HEK293T (cell line): ENCODE measurements around the gene LUZP2.

ENCODE experiments used
- CTCF ChIA-PET: fragments of 350-600 bp; formaldehyde crosslinking; extraction: SDS; loops from one replicate; lab custom pipeline; 2021; ENCODE audit warnings: antibody characterized with exemption, inconsistent platforms; lab: Yijun Ruan, JAX
- POLR2A ChIA-PET: fragments of 350-600 bp; formaldehyde crosslinking; extraction: SDS; loops from one replicate; lab custom pipeline; 2020; ENCODE audit warnings: antibody characterized with exemption, inconsistent platforms; lab: Yijun Ruan, JAX
- DNase-seq: peaks from one replicate; pipeline ENCODE4 v3.0.0; 2012; ENCODE audit warnings: mixed read lengths; ENCODE audit errors: extremely low spot score
- ARNT ChIP-seq: fragments of 450-650 bp; IDR thresholded peaks from 2 replicates; pipeline ENCODE4 v1.6.1; 2017; ENCODE audit warnings: mild to moderate bottlenecking
- BHLHE40 ChIP-seq: fragments of 450-650 bp; IDR thresholded peaks from 2 replicates; pipeline ENCODE4 v1.6.1; 2016; ENCODE audit warnings: mild to moderate bottlenecking, moderate library complexity, borderline replicate concordance
- CTBP1 ChIP-seq: fragments of 450-650 bp; IDR thresholded peaks from 2 replicates; pipeline ENCODE4 v1.6.1; 2016; ENCODE audit warnings: borderline replicate concordance
- ELF4 ChIP-seq: fragments of 450-650 bp; IDR thresholded peaks from 2 replicates; pipeline ENCODE4 v1.6.1; 2017; ENCODE audit warnings: antibody characterized with exemption
- FOXA1 ChIP-seq: fragments of 450-650 bp; IDR thresholded peaks from 2 replicates; pipeline ENCODE4 v1.6.1; 2016; ENCODE audit warnings: mild to moderate bottlenecking
- FOXK2 ChIP-seq: fragments of 450-650 bp; IDR thresholded peaks from 2 replicates; pipeline ENCODE4 v1.6.1; 2016; ENCODE audit warnings: mild to moderate bottlenecking
- FOXM1 ChIP-seq: fragments of 450-650 bp; IDR thresholded peaks from 2 replicates; pipeline ENCODE4 v1.6.1; 2017; ENCODE audit warnings: mild to moderate bottlenecking, borderline replicate concordance
- HDGF ChIP-seq: fragments of 450-650 bp; IDR thresholded peaks from 2 replicates; pipeline ENCODE4 v1.6.1; 2017; ENCODE audit warnings: antibody characterized with exemption, borderline replicate concordance
- L3MBTL2 ChIP-seq: fragments of 450-650 bp; conservative IDR thresholded peaks from 2 replicates; pipeline ENCODE4 v1.6.1; 2016; ENCODE audit warnings: mild to moderate bottlenecking
- LEF1 ChIP-seq: fragments of 450-650 bp; IDR thresholded peaks from 2 replicates; pipeline ENCODE4 v1.6.1; 2017; ENCODE audit warnings: mild to moderate bottlenecking, borderline replicate concordance
- NFRKB ChIP-seq: fragments of 450-650 bp; IDR thresholded peaks from 2 replicates; pipeline ENCODE4 v1.6.1; 2016; ENCODE audit warnings: mild to moderate bottlenecking, moderate library complexity
- PKNOX1 ChIP-seq: fragments of 450-650 bp; IDR thresholded peaks from 2 replicates; pipeline ENCODE4 v1.6.1; 2016
- SP1 ChIP-seq: fragments of 450-650 bp; IDR thresholded peaks from 2 replicates; pipeline ENCODE4 v1.6.1; 2017
- SUZ12 ChIP-seq: fragments of 450-650 bp; IDR thresholded peaks from 2 replicates; pipeline ENCODE4 v1.6.1; 2016; ENCODE audit warnings: mild to moderate bottlenecking
- TARDBP ChIP-seq: fragments of 450-650 bp; IDR thresholded peaks from 2 replicates; pipeline ENCODE4 v1.6.1; 2016
- ZNF384 ChIP-seq: fragments of 450-650 bp; IDR thresholded peaks from 2 replicates; pipeline ENCODE4 v1.6.1; 2016

The LUZP2 gene

DNA sequence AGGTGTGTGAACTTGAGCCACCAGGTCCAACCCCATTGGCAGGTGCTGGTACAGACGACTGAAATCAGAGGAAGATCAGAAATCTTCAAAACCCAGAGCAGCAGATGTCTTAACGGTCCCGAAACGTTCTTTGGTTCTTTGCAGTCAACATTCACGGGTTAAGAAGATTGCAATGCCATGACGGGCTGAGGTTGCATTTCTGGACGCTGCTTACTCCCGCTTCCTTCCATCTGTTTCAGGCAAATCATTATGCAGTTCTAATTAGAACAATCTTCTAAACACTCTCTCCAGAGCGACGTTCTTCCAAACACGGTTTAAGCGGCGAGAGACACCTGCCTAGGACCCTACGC lies 492 bp upstream of the LUZP2 start:
- ChIA-PET CTCF (no interaction called here), POLR2A (no interaction called here)
- TF ChIP-seq FOXM1 (no peak), ARNT (no peak), BHLHE40 (no peak), L3MBTL2 (no peak), SUZ12 (no peak), PKNOX1 (no peak), CTBP1 (no peak), NFRKB (no peak), TARDBP (no peak)
- DNase-seq, result peak; percentile 3

GRCh38 chr11:24497831-24498230 lies 978 bp downstream of the LUZP2 start:
- TF ChIP-seq FOXK2, result no peak
- no peak for TF ChIP-seq ZNF384
- TF ChIP-seq PKNOX1, result no peak
- TF ChIP-seq L3MBTL2, result no peak
- no peak for TF ChIP-seq LEF1
- TF ChIP-seq ARNT, result no peak
- TF ChIP-seq SUZ12, result no peak
- no peak for TF ChIP-seq FOXA1
- no peak for TF ChIP-seq BHLHE40
- ChIA-PET POLR2A (interaction anchor here (1.0 kb wide), 1 partner anchor 1477 kb away, joined by 3 read pairs; no protein-coding TSS in a partner anchor), CTCF (no interaction called here)
- no peak for DNase-seq

DNA sequence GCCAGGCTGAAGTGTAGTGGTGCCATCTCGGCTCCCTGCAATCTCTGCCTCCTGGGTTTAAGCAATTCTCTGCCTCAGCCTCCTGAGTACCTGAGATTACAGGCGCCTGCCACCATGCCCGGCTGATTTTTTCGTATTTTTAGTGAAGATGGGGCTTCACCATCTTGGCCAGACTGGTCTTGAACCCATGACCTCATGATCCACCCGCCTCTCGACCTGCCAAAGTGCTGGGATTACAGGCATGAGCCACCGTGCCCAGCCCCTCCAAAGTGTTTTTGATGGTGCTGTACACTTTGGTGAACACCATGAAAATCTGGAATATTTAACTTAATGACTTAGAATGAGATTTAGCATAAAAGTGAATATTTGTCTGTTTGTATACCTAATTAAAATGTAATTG lies 5.6 kb downstream of the LUZP2 start:
- CTCF ChIA-PET, result no interaction called here
- no peak for TF ChIP-seq NFRKB
- no peak for TF ChIP-seq SUZ12
- no peak for TF ChIP-seq FOXM1
- no peak for TF ChIP-seq ARNT
- no peak for TF ChIP-seq HDGF
- no peak for TF ChIP-seq ZNF384
- no peak for TF ChIP-seq PKNOX1
- no peak for TF ChIP-seq CTBP1
- no peak for TF ChIP-seq LEF1
- TF ChIP-seq TARDBP, result no peak
- TF ChIP-seq ELF4, result no peak
- no peak for TF ChIP-seq L3MBTL2
- TF ChIP-seq FOXK2, result no peak
- no peak for DNase-seq
- POLR2A ChIA-PET, result no interaction called here

DNA sequence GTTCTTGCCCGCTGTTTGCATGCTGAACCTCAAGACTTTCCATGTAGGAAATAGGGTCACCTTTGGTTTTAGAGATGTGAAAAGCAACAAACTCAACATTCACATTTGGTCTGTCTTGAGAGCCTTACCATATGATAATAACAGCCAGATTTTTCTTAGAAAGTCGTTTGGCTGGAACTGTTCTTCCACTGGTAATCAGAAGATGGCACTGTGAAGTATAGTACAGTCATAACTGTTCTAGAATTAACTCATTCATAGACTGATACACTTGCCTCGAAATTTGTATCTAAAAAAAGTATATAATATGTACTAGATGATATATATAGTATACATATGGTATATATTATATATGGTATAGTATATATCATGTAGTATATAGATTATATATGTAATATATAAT lies 12.3 kb downstream of the LUZP2 start:
- POLR2A ChIA-PET, result no interaction called here
- CTCF ChIA-PET, result no interaction called here
- DNase-seq, result no peak
- TF ChIP-seq TARDBP, result no peak
- no peak for TF ChIP-seq FOXK2
- TF ChIP-seq ELF4, result no peak
- no peak for TF ChIP-seq CTBP1
- TF ChIP-seq FOXA1, result no peak
- no peak for TF ChIP-seq LEF1
- no peak for TF ChIP-seq HDGF
- TF ChIP-seq ARNT, result no peak
- no peak for TF ChIP-seq BHLHE40
- TF ChIP-seq SP1, result no peak
- no peak for TF ChIP-seq ZNF384
- TF ChIP-seq SUZ12, result no peak
- no peak for TF ChIP-seq L3MBTL2

DNA sequence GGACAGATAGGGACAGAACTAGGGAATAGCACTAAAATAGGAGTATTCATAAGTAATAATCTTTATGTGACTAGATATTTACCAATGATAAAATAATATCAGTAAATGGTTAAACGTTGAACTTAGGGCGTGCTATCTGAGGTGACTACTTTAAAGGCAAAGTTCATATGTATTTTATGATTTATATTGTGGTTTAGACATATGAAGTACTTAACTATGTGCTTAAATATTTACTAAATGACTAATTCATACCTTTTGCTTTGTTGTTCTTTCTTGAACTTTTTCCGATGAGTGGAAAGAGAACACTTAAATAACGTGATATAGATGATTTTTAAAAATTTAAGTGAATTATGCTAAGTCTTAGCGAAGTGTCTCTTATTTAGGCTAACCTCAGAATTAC lies 14.7 kb downstream of the LUZP2 start:
- ChIA-PET CTCF (no interaction called here), POLR2A (no interaction called here)
- no peak for DNase-seq
- TF ChIP-seq ELF4 (no peak), BHLHE40 (no peak), HDGF (no peak), LEF1 (no peak), SP1 (no peak), FOXA1 (no peak), SUZ12 (no peak), FOXM1 (no peak), ZNF384 (no peak), PKNOX1 (no peak), TARDBP (no peak), NFRKB (no peak), CTBP1 (no peak), ARNT (no peak), FOXK2 (no peak), L3MBTL2 (no peak)

GRCh38 chr11:24513479-24514218 lies 16.8 kb downstream of the LUZP2 start:
- DNase-seq, result no peak
- ChIA-PET CTCF (no interaction called here), POLR2A (no interaction called here)
- TF ChIP-seq HDGF (no peak), ARNT (no peak), FOXM1 (no peak), PKNOX1 (no peak), LEF1 (no peak), CTBP1 (no peak), L3MBTL2 (no peak), FOXK2 (no peak), TARDBP (no peak), NFRKB (no peak), BHLHE40 (no peak), FOXA1 (no peak), ELF4 (no peak), SUZ12 (no peak)
